HepG2 (cell line): ENCODE data around the gene VWA3A. TPM values are rescaled to one million over a fixed set of nuclear protein-coding genes. Genes with fewer than 3 reads are reported as not detected.

Experiments used
- CHD4 ChIP-seq: fragments of 200-600 bp; sonication (generic); IDR thresholded peaks from 2 replicates; pipeline ENCODE4 v1.7.0; 2017; ENCODE audit warnings: mild to moderate bottlenecking, low read length, borderline replicate concordance
- HOXA3 ChIP-seq: sonication (generic); formaldehyde crosslinking; IDR thresholded peaks from 2 replicates; pipeline ENCODE4 v1.5.0; 2020; ENCODE audit warnings: missing genetic modification reagents
- IRF2 ChIP-seq: IDR thresholded peaks from 2 replicates; pipeline ENCODE4 v1.6.1; 2018; ENCODE audit warnings: missing genetic modification reagents, missing compliant biosample characterization
- KLF15 ChIP-seq: sonication (generic); formaldehyde crosslinking; IDR thresholded peaks from 2 replicates; pipeline ENCODE4 v1.8.1; 2023; ENCODE audit warnings: borderline replicate concordance, mild to moderate bottlenecking, inconsistent platforms, missing genetic modification reagents, mixed read lengths
- MEF2D ChIP-seq: sonication (generic); formaldehyde crosslinking; IDR thresholded peaks from 2 replicates; pipeline ENCODE4 v1.5.1; 2020; ENCODE audit warnings: mild to moderate bottlenecking, missing genetic modification reagents
- NCOA2 ChIP-seq: sonication (generic); formaldehyde crosslinking; IDR thresholded peaks from 2 replicates; pipeline ENCODE4 v1.8.0; 2022; ENCODE audit warnings: inconsistent platforms
- NR1H2 ChIP-seq: sonication (generic); formaldehyde crosslinking; IDR thresholded peaks from 2 replicates; pipeline ENCODE4 v1.8.1; 2022; ENCODE audit warnings: low read depth, missing genetic modification reagents, borderline replicate concordance
- PLRG1 ChIP-seq: fragments of 450-650 bp; conservative IDR thresholded peaks from 2 replicates; pipeline ENCODE4 v1.6.1; 2016
- RBM39 ChIP-seq: fragments of 200-400 bp; formaldehyde crosslinking; IDR thresholded peaks from one replicate; pipeline ENCODE4 v1.6.1; 2018; ENCODE audit warnings: antibody characterized with exemption, mild to moderate bottlenecking, low read depth, low read length; ENCODE audit not compliant: poor library complexity, severe bottlenecking
- REPIN1 ChIP-seq: sonication (generic); formaldehyde crosslinking; IDR thresholded peaks from 2 replicates; pipeline ENCODE4 v1.8.0; 2022; ENCODE audit warnings: missing genetic modification reagents, low read depth, mild to moderate bottlenecking, borderline replicate concordance
- ZFP82 ChIP-seq: sonication (generic); formaldehyde crosslinking; IDR thresholded peaks from 2 replicates; pipeline ENCODE4 v1.5.1; 2020; ENCODE audit warnings: mild to moderate bottlenecking, missing genetic modification reagents, borderline replicate concordance
- ZKSCAN8 ChIP-seq: IDR thresholded peaks from 2 replicates; pipeline ENCODE4 v1.6.1; 2016; ENCODE audit warnings: borderline replicate concordance, missing genetic modification reagents, missing compliant biosample characterization
- ZNF253 ChIP-seq: sonication (generic); formaldehyde crosslinking; IDR thresholded peaks from 2 replicates; pipeline ENCODE4 v1.8.0; 2022; ENCODE audit warnings: mild to moderate bottlenecking, missing genetic modification reagents, borderline replicate concordance
- ZNF567 ChIP-seq: sonication (generic); formaldehyde crosslinking; IDR thresholded peaks from 2 replicates; pipeline ENCODE4 v1.8.1; 2023; ENCODE audit warnings: mild to moderate bottlenecking, missing genetic modification reagents, borderline replicate concordance
- polyA plus RNA-seq, 8 experiments: library from polyadenylated mRNA; depleted of rRNA in 3 of 8; stranded (reverse) in 7 of 8; unstranded in 1 of 8; fragments of >200 nt; fragmentation: Illumina TruSeq in 4 of 8; extraction: Trizol in 4 of 8; gene quantifications; 2 replicates each; pipeline versions ENCODE4 v1.2.1 to v1.2.3, GENCODE V29; 2011 to 2016; ENCODE audit warnings: low read depth in 4 of 8, missing spikeins in 1 of 8, mixed read lengths in 1 of 8; ENCODE audit not compliant: insufficient read depth in 1 of 8
- total RNA-seq, 5 experiments: library from RNA; depleted of rRNA; stranded (reverse); fragments of >200 nt; fragmentation: Illumina TruSeq; extraction: Trizol; gene quantifications; 2 replicates each; pipeline ENCODE4 v1.2.3, GENCODE V29; 2016; ENCODE audit warnings: low read depth in 1 of 5
- TF ChIP-seq, protein P1 (sequence below): sonication (generic); formaldehyde crosslinking; IDR thresholded peaks from 2 replicates; pipeline ENCODE4 v1.4.0; 2020; ENCODE audit warnings: missing genetic modification reagents; ENCODE audit errors: not compliant biosample characterization
- TF ChIP-seq, protein P2 (sequence below): sonication (generic); formaldehyde crosslinking; IDR thresholded peaks from 2 replicates; pipeline ENCODE4 v1.8.0; 2022; ENCODE audit warnings: mild to moderate bottlenecking, missing genetic modification reagents; ENCODE audit not compliant: insufficient replicate concordance
- TF ChIP-seq, protein P3 (sequence below): sonication (generic); formaldehyde crosslinking; IDR thresholded peaks from 2 replicates; pipeline ENCODE4 v1.5.0; 2020; ENCODE audit warnings: missing genetic modification reagents
- TF ChIP-seq, protein P4 (sequence below): sonication (generic); formaldehyde crosslinking; IDR thresholded peaks from 2 replicates; pipeline ENCODE4 v1.4.0; 2020; ENCODE audit warnings: missing genetic modification reagents, borderline replicate concordance
- TF ChIP-seq, protein P5 (sequence below): sonication (generic); formaldehyde crosslinking; IDR thresholded peaks from 2 replicates; pipeline ENCODE4 v1.5.0; 2020; ENCODE audit warnings: missing genetic modification reagents, mild to moderate bottlenecking, borderline replicate concordance

Gene VWA3A
- total and polyA plus RNA-seq, 2 of the 13 experiments (the other 11 are each of a cell fraction or from before 2014, with no cell fraction given), result 0.03 to 0.07 TPM

DNA sequence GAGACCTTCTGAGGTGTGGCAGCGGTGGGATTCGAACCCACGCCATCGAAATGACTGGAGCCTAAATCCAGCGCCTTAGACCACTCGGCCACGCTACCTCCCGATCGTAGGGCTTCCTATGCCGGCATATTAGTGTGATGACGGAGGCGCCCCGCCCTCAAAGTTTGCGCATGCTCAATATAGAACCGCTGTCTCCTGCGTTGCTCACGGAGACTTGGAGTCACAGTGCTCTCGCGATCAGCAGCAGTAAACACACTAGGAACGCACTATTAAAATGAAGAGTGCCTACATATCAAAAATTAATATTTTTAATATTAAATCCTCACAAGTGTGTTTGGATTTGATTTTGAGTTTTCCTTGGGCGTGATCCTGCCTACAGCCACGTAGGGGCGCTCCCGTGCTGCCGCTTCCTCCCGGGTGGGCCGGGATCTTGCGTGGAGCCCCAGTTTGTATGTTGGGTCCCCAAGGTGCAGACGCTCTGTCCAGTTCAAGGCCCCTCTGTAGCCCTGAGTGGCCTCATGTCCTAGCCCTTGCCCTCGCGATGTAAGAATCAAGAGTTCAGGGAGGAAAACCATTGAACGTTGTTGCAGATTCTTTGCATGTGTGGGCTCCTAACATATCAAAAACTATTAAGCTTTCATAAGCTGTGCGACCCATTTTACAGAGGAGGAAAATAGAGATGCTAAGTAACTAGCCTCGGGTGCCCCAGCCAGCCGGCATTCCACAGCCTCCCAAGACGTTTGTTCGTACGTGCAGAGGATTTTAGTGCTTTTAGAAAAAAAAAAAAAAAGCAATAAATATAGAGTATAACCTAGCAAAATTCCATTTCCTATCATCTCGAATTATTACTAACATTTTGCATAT lies 103.6 kb downstream of the VWA3A start (continued):
- 0 out of 2 replicates have a peak, but pooled peaks have one; percentile 20 for TF ChIP-seq ZFP82 (CRISPR knock-in tag)
- TF ChIP-seq, protein P1, sequence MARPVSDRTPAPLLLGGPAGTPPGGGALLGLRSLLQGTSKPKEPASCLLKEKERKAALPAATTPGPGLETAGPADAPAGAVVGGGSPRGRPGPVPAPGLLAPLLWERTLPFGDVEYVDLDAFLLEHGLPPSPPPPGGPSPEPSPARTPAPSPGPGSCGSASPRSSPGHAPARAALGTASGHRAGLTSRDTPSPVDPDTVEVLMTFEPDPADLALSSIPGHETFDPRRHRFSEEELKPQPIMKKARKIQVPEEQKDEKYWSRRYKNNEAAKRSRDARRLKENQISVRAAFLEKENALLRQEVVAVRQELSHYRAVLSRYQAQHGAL, result no peak
- TF ChIP-seq, protein P2, sequence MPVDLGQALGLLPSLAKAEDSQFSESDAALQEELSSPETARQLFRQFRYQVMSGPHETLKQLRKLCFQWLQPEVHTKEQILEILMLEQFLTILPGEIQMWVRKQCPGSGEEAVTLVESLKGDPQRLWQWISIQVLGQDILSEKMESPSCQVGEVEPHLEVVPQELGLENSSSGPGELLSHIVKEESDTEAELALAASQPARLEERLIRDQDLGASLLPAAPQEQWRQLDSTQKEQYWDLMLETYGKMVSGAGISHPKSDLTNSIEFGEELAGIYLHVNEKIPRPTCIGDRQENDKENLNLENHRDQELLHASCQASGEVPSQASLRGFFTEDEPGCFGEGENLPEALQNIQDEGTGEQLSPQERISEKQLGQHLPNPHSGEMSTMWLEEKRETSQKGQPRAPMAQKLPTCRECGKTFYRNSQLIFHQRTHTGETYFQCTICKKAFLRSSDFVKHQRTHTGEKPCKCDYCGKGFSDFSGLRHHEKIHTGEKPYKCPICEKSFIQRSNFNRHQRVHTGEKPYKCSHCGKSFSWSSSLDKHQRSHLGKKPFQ (CRISPR knock-in tag), result no peak
- peak; percentile 70; the same call in 1 of the 2 replicates for TF ChIP-seq NR1H2 (CRISPR knock-in tag)
- TF ChIP-seq, protein P3, sequence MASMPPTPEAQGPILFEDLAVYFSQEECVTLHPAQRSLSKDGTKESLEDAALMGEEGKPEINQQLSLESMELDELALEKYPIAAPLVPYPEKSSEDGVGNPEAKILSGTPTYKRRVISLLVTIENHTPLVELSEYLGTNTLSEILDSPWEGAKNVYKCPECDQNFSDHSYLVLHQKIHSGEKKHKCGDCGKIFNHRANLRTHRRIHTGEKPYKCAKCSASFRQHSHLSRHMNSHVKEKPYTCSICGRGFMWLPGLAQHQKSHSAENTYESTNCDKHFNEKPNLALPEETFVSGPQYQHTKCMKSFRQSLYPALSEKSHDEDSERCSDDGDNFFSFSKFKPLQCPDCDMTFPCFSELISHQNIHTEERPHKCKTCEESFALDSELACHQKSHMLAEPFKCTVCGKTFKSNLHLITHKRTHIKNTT (CRISPR knock-in tag), result peak; percentile 100; the same call in 1 of the 2 replicates
- peak; percentile 89; the same call in 1 of the 2 replicates for TF ChIP-seq IRF2 (CRISPR knock-in tag)
- TF ChIP-seq, protein P4, sequence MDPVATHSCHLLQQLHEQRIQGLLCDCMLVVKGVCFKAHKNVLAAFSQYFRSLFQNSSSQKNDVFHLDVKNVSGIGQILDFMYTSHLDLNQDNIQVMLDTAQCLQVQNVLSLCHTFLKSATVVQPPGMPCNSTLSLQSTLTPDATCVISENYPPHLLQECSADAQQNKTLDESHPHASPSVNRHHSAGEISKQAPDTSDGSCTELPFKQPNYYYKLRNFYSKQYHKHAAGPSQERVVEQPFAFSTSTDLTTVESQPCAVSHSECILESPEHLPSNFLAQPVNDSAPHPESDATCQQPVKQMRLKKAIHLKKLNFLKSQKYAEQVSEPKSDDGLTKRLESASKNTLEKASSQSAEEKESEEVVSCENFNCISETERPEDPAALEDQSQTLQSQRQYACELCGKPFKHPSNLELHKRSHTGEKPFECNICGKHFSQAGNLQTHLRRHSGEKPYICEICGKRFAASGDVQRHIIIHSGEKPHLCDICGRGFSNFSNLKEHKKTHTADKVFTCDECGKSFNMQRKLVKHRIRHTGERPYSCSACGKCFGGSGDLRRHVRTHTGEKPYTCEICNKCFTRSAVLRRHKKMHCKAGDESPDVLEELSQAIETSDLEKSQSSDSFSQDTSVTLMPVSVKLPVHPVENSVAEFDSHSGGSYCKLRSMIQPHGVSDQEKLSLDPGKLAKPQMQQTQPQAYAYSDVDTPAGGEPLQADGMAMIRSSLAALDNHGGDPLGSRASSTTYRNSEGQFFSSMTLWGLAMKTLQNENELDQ (CRISPR knock-in tag), result 0 out of 2 replicates have a peak, but pooled peaks have one; percentile 62
- TF ChIP-seq MEF2D (CRISPR knock-in tag), result peak; percentile 81
- peak; percentile 97 for TF ChIP-seq REPIN1
- peak; percentile 93 for TF ChIP-seq ZKSCAN8 (CRISPR knock-in tag)
- peak; percentile 68; the same call in 1 of the 2 replicates for TF ChIP-seq HOXA3 (CRISPR knock-in tag)
- peak; percentile 96 for TF ChIP-seq CHD4
- TF ChIP-seq NCOA2 (CRISPR knock-in tag), result peak; percentile 70
- TF ChIP-seq RBM39, result peak; percentile 42
- no peak for TF ChIP-seq PLRG1
- TF ChIP-seq KLF15 (CRISPR knock-in tag), result no peak; the same call in 1 of the 2 replicates
- peak; percentile 54; the same call in 1 of the 2 replicates for TF ChIP-seq ZNF567 (CRISPR knock-in tag)
- TF ChIP-seq ZNF253 (CRISPR knock-in tag), result no peak
- TF ChIP-seq, protein P5, sequence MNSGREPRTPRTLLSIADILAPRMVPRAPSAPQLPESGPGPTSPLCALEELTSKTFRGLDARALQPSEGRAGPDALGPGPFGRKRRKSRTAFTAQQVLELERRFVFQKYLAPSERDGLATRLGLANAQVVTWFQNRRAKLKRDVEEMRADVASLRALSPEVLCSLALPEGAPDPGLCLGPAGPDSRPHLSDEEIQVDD (CRISPR knock-in tag), result no peak
